PC-3 (cell line): Measurements from ENCODE around the gene TEX55.

Experiments used
- EZH2 ChIP-seq: fragments of 300-600 bp; sonication (generic); IDR thresholded peaks from one replicate; pipeline ENCODE4 v1.6.1; 2017; ENCODE audit warnings: antibody characterized with exemption, mild to moderate bottlenecking, low read length; ENCODE audit not compliant: unreplicated experiment
- TF ChIP-seq, protein P1 (sequence below): fragments of 300-600 bp; sonication (generic); conservative IDR thresholded peaks from 2 replicates; pipeline ENCODE4 v1.5.1; 2017; ENCODE audit warnings: antibody characterized with exemption, low read depth, mild to moderate bottlenecking, low read length

DNA sequence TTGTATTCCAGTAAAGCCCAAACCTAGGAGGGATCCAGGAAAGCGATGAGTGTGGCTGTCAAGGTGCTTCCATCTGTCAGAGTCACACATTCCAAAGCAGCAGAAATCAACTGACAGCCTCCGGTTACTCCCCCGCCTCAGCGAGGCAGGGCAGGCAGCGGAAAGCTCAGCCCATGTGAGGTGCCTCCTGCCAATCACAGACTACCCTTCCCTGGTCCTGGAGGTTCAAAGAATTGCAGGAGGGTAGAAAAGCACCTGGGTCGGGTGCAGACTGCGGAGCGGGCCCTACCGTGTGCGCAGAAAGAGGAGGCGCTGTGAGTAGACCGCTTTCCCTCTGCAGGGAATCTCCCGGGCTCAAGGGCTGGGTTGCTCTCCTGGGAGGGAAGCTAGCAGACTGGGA is 27.4 kb downstream of the TEX55 start, which contains the start of gene UPK1B:
- TF ChIP-seq, protein P1, sequence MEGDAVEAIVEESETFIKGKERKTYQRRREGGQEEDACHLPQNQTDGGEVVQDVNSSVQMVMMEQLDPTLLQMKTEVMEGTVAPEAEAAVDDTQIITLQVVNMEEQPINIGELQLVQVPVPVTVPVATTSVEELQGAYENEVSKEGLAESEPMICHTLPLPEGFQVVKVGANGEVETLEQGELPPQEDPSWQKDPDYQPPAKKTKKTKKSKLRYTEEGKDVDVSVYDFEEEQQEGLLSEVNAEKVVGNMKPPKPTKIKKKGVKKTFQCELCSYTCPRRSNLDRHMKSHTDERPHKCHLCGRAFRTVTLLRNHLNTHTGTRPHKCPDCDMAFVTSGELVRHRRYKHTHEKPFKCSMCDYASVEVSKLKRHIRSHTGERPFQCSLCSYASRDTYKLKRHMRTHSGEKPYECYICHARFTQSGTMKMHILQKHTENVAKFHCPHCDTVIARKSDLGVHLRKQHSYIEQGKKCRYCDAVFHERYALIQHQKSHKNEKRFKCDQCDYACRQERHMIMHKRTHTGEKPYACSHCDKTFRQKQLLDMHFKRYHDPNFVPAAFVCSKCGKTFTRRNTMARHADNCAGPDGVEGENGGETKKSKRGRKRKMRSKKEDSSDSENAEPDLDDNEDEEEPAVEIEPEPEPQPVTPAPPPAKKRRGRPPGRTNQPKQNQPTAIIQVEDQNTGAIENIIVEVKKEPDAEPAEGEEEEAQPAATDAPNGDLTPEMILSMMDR, result no peak
- no peak for TF ChIP-seq EZH2
